Mesenteric fat pad (tissue), 1 donor: ENCODE results near the gene TOMM40. TPM values are rescaled to one million over a fixed set of nuclear protein-coding genes. Genes with fewer than 3 reads are reported as not detected.
A peak's percentile ranks its signal among the peaks of the same experiment; 100 is the strongest.
"Not testable (repeated sequence)": the region's sequence is repeated elsewhere in the genome, so short reads cannot be mapped to it uniquely, and the experiment has no call there.

ENCODE experiments used
- DNase-seq: peaks from one replicate; pipeline ENCODE4 v3.0.0-alpha.2; 2020; ENCODE audit warnings: low spot score
- total RNA-seq: library from RNA; stranded (reverse); fragmentation: NEBNext Ultra II Directional; extraction: Animal tissue kit (Norgen Biotek cat#: 25700); gene quantifications from one replicate; pipeline ENCODE4 v1.2.1, GENCODE V29; 2021
- donor health status: DM: yes; HTN: yes; CAD: no.

Gene TOMM40
- total RNA-seq, 1 donor from 2014 or later: 60.5 TPM

- DNase-seq: no peak
Observed at GRCh38 chr19:44894052-44894400, 3.0 kb downstream of the TOMM40 start.

GRCh38 chr19:44894946-44895345 lies 3.9 kb downstream of the TOMM40 start:
- DNase-seq: no peak

GRCh38 chr19:44897835-44898234 lies 6.8 kb downstream of the TOMM40 start:
- no peak for DNase-seq

GRCh38 chr19:44900328-44901244 lies 9.5 kb downstream of the TOMM40 start:
- DNase-seq: no peak

GRCh38 chr19:44903216-44903601 lies 12.2 kb downstream of the TOMM40 start:
- DNase-seq: no peak

- no peak for DNase-seq
Observed at GRCh38 chr19:44903602-44904425, 12.8 kb downstream of the TOMM40 start.

GRCh38 chr19:44904426-44904994 lies 13.5 kb downstream of the TOMM40 start:
- no peak for DNase-seq

GRCh38 chr19:44905437-44906160 lies 14.5 kb downstream of the TOMM40 start, which contains the start of gene APOE:
APOE (plus strand) TSS chr19:44905796; CDS start chr19:44906625, 829 bp downstream.
- no peak for DNase-seq

GRCh38 chr19:44907613-44908012 lies 16.6 kb downstream of the TOMM40 start:
- DNase-seq: no peak

GRCh38 chr19:44908074-44908835 lies 17.2 kb downstream of the TOMM40 start:
- DNase-seq: no peak

GRCh38 chr19:44908836-44909261 lies 17.8 kb downstream of the TOMM40 start:
- DNase-seq: no peak

- DNase-seq: no peak
Observed at GRCh38 chr19:44909775-44910174, 18.7 kb downstream of the TOMM40 start.

- DNase-seq: not testable (repeated sequence)
Observed at GRCh38 chr19:44911896-44912295, 20.8 kb downstream of the TOMM40 start.

- DNase-seq: no peak
Observed at GRCh38 chr19:44912854-44913253, 21.8 kb downstream of the TOMM40 start.

- not testable (repeated sequence) for DNase-seq
Observed at GRCh38 chr19:44913512-44914432, 22.7 kb downstream of the TOMM40 start.

GRCh38 chr19:44914433-44915206 lies 23.6 kb downstream of the TOMM40 start, which contains the start of gene APOC1:
APOC1 (plus strand) TSS chr19:44914608; CDS start chr19:44914892, 284 bp downstream.
- DNase-seq: peak; percentile 92

GRCh38 chr19:44924243-44924725 lies 33.2 kb downstream of the TOMM40 start:
- DNase-seq: no peak
